GM06990 (cell line): Measurements from ENCODE around the gene GNG11.

ENCODE experiments used
- DNase-seq: peaks from one replicate; pipeline ENCODE4 v3.0.0-alpha.2; 2011; ENCODE audit not compliant: insufficient read length; ENCODE audit errors: extremely low read depth
- H3K27me3 ChIP-seq: replicated peaks from 2 replicates; pipeline ENCODE4 v1.6.0; 2011; ENCODE audit warnings: low read length; ENCODE audit not compliant: control insufficient read depth, insufficient read depth
- H3K36me3 ChIP-seq: 2 replicates; pipeline ENCODE4 v1.5.1; 2011; ENCODE audit warnings: low read length; ENCODE audit not compliant: control insufficient read depth, insufficient read depth
- H3K4me3 ChIP-seq: replicated peaks from 2 replicates; pipeline ENCODE4 v1.5.1; 2011; ENCODE audit warnings: low read depth, mild to moderate bottlenecking, control low read depth, low read length
- CTCF ChIP-seq: IDR thresholded peaks from 2 replicates; pipeline ENCODE4 v1.5.1; 2011; ENCODE audit warnings: low read length, control low read depth, mild to moderate bottlenecking, inconsistent platforms; ENCODE audit not compliant: insufficient read depth, poor library complexity, severe bottlenecking

The GNG11 gene

GRCh38 chr7:93957767-93958166 is 36.2 kb downstream of the GNG11 start:
- no peak overlapping the region for H3K4me3 ChIP-seq
- no peak for DNase-seq
- TF ChIP-seq CTCF = no peak

GRCh38 chr7:93958216-93958615 is 36.7 kb downstream of the GNG11 start:
- no peak overlapping the region for H3K4me3 ChIP-seq
- H3K27me3 ChIP-seq = no peaks in the 10 kb centered on the region
- H3K36me3 ChIP-seq = no peaks in the 10 kb centered on the region
- no peak for DNase-seq
- no peak for TF ChIP-seq CTCF

More at GRCh38 chr7:93957767-93958166, 36.2 kb downstream of the GNG11 start:
- H3K27me3 ChIP-seq = no peaks in the 10 kb centered on the region
- no peaks in the 10 kb centered on the region for H3K36me3 ChIP-seq

- no peak for DNase-seq
- no peaks in the 10 kb centered on the region for H3K36me3 ChIP-seq
- H3K27me3 ChIP-seq = no peaks in the 10 kb centered on the region
- H3K4me3 ChIP-seq = no peak overlapping the region
- no peak for TF ChIP-seq CTCF
Observed at GRCh38 chr7:93958651-93959050, 37.1 kb downstream of the GNG11 start.

GRCh38 chr7:93960986-93961385 is 39.5 kb downstream of the GNG11 start:
- no peak for DNase-seq
- H3K27me3 ChIP-seq = no peaks in the 10 kb centered on the region
- no peak for TF ChIP-seq CTCF
- no peaks in the 10 kb centered on the region for H3K36me3 ChIP-seq
- H3K4me3 ChIP-seq = no peak overlapping the region

GRCh38 chr7:93964262-93964661 is 42.7 kb downstream of the GNG11 start:
- TF ChIP-seq CTCF = no peak
- no peak overlapping the region for H3K4me3 ChIP-seq
- H3K36me3 ChIP-seq = no peaks in the 10 kb centered on the region
- no peak for DNase-seq
- no peaks in the 10 kb centered on the region for H3K27me3 ChIP-seq

GRCh38 chr7:93964813-93965212 is 43.3 kb downstream of the GNG11 start:
- Histone ChIP-seq H3K27me3 (no peaks in the 10 kb centered on the region), H3K4me3 (no peak overlapping the region), H3K36me3 (no peaks in the 10 kb centered on the region)
- no peak for DNase-seq
- no peak for TF ChIP-seq CTCF
